GM12892 (cell line): ENCODE data around the gene CC2D2B.

Experiments used
- POLR2AphosphoS5 ChIP-seq: IDR thresholded peaks from 2 replicates; pipeline ENCODE4 v1.6.1; 2011; ENCODE audit warnings: low read depth, low read length, control low read depth
- TAF1 ChIP-seq: IDR thresholded peaks from 2 replicates; pipeline ENCODE4 v1.6.1; 2011; ENCODE audit warnings: low read depth, mild to moderate bottlenecking, control low read depth, low read length, borderline replicate concordance

DNA sequence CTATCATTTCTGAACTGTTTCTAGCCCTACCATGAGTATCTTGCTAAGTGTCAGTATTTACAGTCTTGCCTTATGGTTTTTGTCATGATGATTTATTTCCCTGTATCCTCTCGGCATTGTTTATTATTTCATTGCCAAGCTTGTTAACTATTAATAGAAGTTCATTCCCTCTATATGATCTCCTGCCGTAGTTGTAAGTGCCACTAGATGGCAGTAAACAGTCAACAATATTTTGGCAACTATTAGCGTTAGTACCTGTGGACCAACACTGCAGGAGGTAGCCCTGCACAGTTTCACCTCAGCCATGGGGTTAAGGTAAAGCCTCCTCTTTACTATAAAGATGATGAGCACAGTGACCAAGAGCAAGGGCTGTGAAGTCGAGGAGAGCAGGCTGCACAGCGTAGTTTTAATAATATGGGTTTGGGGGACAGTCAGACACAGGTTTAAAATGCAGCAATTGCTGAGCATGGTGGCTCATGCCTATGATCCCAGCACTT is 109.5 kb downstream of the CC2D2B start:
- no peak for TF ChIP-seq TAF1
- no peak for TF ChIP-seq POLR2AphosphoS5
